ENCODE data around the gene CSF1R.

Gene CSF1R

DNA sequence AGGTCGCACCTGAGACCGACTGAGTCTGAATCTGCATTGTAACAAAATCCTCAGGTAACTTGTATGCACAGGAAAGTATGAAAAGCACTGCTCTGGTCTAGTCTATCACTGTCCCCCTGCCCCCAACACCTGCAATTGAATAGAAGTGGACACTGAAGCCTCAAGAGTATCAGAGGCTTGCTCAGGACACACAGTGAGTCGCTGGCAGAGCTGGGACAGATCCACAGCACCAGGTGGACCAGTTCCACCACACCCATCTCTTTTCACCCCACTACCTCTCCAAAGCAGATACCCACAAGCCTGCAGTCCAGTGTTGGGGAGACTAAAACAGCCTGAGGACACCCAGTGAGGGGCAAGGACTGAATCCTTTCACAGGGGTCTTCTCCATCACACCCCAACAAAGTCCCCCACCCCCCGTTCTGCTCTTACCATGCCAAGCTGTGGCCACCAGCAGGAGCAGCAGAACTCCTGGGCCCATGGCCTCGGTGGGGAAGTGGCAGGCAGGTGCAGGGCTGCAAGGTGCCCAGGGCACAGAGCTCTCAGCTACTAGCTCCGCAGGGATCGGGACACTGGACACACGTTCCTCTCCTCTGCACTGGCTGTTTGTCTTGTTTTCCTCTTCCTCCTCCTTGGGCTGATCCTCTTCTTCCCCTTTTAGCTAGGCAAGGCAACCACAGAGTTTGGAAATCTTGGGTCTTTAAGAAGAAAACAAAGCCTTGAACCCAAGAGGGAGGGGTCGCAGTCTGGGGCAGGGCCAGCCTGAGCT, at the start of gene CSF1R:
CSF1R (minus strand) TSS at position 605 of the 766 bp plus-strand sequence; CDS start at position 478, 127 bp downstream.
- DNase-seq, result peak in 1 of 2 experiments; percentile 9

DNA sequence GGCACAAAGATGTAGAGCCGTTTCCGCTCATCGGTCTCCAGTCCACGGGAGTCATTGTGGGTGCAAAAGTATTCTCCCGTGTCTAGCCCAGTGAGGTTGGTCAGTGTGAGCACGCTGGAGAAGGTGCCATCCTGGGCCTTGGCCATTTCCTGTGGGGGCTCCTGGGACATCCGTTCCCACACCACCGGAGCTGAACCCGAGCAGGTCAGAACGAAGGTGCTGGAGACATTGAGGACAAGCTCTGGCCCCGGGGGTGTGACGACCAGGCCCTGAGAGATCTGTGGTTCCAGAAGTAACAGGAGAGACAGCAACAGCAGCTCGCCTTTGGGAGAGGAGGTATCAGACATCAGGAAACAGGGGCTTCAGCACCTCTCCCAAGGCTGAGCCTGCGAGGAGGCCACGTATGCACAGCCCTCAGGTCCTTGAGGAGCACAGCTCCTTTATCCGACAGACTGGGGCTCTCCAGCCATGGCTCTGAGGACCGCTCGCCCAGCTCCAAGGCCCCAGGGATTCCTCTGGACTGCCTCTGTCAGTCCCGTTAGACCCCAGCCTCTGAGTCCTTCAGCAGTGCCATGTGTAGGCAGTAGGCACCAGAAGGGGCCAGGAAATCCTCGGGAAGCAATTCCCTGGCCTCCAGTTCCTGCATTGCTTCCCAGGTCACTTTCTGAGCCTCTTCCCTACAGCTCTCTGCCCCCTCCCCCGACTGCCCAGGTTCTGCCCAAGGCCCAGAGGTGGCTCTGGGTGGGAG, 49.4 kb upstream of the CSF1R start:
- no peak for DNase-seq

DNA sequence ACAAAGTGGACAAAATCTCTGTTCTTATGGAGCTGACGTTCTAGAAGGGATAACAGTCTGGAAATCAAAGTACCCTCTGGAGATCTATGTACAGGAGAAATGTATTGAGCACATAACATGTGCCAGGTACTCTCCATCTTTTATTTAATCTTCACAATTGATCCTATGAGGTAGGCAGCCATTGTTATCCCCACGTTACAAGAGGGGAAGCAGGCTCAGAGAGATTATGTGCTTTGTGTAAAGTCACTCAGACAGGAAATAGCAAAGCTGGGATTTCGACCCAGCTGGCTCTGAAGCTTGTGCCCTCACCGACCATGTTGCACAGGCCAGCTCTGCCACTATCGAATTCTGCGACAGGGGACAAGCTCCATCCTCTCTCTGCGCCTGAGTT, 47.8 kb upstream of the CSF1R start:
- no peak for DNase-seq

DNA sequence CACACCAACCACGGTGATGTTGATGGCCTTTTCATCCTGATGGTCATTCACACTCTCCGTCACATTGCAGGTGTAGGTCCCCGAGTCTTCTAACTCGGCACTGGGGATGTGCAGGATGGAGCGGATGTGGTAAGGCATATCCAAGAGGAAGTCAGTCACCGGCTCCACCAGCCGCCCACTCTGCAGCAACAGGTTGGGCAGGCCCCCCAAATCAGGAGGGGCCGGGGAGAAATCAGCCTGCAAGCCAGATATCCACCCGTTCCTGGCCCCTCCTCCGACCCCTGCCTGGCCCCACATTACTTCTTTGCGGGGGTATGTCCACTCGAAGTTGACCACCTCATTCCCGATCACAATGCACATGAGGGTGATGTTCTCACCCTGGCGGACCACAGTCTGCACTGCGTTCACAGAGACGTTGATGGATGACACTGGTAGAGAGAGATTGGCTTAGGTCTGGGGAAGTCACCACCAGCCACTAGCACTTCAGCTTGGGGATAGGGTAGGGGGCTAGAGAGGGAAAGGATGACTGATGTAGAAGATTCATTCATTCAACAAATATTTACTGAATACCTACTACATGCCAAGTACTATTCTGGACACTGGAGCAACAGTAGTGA, 47.3 kb upstream of the CSF1R start:
- no peak for DNase-seq

DNA sequence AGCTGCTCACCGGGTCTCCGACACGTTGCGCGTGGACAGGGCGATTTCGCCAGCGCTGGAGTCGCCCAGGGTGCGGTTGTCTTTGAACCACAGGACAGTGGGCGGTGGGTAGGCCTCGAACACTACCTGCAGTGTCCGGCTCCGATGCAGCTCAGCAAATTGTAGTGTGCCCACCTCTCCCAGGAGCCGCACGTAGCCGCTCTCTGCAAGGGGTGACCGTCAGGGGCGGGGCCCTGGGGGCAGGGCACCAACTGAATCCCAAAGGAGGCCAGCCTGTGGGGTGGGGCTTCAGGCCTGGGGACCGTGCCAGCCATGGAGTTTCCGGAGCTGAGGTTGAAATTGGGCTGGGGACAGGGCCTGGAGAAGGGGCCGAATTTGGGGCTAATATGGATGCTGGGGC, 46.4 kb upstream of the CSF1R start:
- no peak for DNase-seq

DNA sequence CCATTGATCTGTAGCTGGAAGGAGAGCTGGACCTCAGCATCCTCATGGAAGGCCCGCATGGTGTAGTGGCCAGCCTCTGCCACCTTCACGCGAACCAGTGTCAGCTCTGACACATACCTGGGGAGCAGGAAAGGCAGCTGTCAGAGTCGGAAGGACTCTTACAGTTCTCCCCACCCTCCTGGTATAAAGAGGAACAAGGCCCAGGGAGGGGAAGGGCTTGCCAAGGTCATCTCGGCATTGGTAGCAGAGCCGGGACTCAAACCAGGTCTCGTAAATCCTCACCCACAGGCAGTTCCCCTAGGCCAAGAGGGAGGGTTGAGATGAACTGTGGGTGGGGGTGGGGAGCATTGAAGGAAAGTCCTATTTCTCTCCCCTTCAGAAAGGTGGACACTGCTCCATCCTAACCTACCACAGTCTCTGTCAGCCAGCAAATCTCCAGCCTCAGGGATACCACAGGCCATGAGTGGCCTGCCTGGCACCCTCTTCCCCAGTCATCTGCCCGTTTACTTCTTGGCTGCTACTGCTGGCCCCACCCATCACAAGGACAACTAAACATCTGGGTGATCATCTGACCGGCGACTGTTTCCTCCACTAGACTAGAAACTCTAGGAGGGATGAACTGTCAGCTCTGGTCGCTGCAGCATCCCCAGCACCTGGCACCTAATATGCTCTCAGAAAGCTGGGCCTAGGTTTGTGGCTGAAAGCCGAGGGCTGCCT, 45.8 kb upstream of the CSF1R start:
- DNase-seq, result no peak

DNA sequence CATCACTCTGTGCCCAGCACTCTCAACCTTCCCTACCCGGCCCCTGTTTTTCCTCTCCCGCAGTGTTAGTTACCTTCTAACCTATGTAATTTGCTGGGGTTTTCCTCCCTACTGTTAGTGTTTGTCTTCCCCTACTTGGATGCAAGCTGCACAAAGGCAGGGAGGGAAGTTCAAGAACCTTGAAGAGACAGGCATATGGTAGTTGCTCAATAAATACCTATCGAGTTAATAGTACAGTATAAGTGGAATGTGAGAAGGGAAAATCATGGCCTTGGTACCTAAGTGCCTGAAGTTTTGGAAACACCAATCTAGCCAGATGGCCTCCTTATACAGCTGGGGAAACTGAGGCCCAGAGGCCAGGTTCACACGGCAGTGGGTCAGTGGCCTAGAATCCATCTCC, 45.1 kb upstream of the CSF1R start:
- DNase-seq, result no peak

DNA sequence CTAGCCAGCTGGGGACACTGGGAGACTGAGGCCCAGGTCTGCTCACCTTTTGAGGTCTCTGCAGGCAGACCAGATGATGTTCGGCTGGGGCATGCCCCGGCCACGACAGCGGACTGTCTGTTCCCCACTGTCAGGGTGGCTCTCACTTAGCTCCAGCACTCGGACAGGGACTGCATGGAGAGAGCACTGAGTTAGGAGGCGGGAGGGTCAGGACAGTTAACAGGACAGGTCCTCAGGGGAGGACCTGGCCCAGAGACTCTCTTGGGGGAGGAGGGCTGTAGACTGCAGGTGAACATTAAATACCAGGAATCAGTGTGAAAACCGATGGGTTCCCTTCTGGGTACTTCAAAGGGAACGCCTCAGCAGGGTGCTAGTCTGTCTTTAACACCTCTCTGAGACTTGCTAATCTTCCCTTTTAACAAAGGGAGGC, 44.2 kb upstream of the CSF1R start:
- no peak for DNase-seq

DNA sequence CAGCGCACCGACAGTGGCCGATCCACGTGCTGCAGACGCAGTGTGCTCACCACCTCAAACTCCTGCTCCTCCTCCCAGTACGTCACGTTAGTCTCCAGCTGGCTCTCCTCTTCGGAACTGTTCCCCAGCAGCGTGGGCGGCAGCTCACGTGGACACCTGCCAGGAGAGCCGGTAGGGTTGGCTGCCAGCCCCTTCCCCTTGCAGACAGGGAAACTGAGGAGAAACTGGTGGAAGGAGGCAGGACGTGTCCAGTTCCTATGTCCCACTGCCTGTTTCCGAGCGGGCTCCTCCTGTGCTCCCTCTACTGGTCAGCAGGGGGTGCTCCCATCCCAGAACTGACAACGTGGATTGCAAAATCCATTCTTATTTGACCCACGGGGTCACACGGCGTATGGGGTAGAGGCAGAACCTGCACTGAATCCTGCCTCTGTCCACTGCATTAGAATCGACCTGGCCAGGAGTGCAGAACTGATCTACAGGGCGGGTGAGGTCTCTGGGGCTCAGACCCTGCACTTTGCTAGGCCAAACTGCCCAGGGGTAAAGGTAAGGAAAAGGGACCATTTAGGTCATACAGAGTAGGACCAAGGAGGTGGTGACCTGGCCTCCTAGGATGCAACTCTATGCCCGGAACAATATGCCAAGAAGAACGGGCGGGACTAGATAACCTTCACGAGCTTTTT, 43.6 kb upstream of the CSF1R start:
- DNase-seq, result peak; percentile 74 to 76

DNA sequence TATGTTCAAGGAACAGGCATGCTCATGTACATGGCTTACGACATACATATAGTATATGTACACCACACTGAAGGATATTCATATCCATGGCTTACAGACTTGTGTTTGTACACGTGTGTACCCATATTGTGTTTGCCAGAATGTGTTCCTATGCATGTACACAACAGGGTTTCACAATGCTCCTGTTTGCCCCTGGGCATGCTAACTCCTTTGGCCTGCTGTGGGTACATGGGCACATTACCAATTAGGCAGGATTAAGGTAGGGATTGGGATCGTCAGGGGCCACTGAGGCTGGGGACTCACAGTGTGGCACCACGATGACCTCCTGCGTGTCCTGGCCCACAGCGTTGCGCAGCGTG, 43.1 kb upstream of the CSF1R start:
- no peak for DNase-seq

DNA sequence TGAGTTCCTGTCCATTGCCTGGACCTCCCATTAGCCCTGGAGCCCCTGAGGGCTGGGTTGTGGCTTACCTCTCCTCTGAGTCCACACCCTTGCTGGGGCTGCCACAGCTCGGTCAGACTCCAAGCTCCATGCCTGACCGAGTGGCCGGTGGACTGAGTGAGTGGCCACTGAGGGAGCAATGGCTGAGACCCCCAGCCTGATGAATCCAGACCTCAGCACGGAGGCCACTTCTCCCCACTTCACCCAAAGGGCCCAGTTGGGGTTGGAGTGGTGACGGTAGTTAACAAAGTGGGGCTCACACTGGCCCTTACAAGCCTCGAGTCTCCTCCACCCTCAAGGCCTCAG, 40.5 kb upstream of the CSF1R start:
- no peak for DNase-seq

DNA sequence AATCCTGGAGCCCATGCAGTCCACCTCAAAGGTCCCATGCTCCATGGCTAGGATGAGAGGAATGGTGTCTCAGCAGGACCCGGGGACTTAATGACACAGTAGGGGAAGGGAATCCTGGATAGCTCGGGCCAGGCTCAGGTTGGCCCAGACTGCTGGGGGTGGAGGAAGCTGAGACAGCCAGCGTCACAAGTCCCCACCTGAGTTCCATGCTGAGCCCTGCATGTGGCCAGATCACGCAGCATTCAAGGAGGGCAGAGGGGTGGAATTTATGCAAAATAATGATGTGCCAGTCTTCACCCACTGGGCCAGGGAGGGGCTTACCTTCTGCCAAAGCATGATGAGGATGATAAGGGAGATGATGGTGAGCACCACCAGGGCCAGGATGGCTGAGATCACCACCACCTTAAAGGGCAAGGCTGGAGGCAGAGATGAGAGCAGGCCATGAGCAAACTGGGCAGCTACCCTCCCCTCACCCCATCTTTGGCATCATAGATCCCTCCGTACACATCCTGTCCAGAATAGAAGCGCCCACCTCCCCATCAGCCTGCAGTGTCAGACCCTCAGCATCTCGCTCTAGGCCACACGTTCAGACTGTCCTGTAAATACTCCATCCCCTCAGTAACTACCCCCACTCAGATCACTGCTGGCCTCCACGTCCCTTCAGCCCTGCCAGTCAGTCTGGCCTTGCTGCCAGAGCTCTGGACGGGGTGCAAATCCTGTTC, 40.0 kb upstream of the CSF1R start:
- DNase-seq, result no peak

DNA sequence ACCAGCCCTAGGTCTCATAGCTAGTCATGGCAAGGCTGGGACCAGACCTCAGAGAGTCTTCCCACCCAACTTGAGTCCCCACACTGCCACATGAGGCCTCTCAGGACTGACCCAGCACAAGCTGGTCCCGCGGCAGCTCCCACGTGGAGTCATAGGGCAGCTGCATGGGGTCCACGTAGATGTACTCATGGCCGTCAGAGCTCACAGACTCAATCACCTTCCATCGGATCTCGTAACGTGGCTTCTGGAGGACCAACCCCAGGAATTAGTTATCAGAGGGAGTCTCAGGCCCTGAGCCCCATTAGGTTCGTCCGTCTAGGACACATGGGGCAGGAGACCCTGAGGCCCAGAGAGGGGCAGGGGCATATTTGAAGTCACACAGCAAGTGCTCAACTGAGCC, 39.0 kb upstream of the CSF1R start:
- no peak for DNase-seq

DNA sequence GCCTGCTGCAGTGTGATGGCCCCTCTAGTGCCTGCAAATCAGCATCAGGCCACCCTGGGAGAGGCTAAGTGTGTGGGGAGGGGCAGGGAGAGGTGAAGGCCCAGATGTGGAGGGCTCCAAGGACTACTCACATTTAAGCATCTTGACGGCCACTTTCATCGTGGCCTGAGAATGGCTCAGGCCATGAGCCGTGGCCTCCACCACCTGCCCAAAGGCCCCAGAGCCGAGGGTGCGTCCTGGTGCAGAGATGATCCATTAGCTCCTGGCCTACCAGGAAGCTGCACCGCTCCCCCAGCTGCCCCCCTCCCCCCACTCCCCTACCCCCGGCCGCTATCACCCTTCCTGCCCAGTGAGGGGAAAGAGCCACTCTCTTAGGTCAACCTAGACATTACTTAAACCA, 38.2 kb upstream of the CSF1R start:
- DNase-seq, result no peak

DNA sequence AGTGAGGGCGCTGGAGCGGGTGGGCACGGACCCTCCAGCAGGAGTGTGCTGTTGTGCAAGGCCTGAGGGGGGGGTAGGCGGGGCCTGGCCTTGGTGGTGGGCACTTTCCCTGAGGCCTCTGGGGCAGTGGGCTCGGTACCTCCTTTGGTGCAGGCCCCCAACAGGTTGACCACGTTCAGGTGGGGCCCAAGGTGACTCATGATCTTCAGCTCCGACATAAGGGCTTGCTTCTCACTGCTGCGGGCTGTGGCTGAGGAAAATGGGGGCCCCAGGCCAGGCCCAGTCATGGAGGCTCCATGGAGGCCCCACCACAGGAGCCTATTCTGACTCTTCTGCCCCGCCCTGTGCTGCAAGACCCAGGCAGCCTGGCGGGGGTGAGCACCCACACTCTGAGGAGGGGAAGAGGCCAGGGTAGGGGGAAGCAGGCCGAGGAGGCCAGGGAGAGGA, 37.8 kb upstream of the CSF1R start:
- no peak for DNase-seq

DNA sequence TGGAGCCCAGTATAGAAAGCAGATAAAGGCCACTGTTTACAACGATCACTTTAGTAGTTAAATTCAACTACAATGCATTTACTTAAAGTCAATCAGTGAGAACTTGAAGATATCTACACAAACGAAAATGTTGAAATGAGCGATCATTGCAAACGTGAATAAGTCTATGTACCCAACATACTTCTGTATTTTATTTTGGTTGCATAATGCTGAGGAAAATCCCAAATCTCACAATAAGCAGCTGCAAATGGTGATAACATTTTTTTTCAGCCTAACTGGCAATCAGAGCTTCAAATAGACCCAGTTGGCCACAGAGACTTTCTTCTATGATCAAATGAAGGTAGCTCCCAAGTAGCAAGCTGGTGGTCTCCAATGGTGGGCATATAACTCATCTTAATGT, 37.2 kb upstream of the CSF1R start:
- DNase-seq, result no peak

DNA sequence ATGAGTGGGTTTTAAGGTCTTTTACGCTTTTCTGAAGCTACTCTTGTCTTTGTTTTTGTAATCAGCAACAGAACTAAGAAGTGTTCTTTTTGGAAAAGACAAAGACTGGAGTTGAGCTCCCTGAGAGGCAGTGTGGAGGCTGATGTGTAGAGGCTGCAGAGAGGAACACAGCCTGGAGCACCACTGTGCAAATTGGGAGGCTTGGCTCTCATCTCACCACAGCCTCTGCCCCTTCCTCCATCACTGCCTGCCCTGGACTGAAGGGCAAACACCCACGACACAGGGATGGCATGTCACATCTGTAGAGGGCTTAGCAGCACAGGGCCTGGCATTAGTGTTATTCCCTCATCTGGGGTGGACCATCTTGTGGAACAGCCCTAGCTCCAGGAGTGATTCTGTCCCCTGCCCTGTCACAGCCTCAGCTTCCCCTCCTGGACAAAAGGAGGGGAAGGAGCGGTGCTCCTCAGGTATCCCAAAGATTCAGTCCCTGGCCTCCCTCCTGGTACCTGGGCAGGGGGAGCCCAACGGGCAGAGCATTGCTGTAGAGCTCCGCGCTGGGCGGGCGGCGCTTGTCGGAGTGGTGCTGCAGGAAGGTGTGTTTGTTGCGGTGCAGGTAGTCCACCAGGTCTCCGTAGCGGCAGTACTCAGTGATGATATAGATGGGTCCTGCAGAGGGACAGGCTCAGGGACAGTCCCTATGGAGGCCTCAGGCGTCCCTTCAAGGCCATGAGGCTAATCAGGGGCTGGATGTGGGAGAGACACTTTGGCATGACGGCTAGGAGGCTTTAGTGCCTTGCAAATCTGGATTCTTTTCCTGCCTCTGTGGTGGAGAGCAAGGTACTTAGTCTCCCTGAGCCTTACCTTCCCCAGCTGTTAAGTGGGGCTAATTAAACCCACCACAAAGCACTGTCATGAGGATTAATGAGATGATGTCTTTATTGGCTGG, 36.5 kb upstream of the CSF1R start:
- no peak for DNase-seq

DNA sequence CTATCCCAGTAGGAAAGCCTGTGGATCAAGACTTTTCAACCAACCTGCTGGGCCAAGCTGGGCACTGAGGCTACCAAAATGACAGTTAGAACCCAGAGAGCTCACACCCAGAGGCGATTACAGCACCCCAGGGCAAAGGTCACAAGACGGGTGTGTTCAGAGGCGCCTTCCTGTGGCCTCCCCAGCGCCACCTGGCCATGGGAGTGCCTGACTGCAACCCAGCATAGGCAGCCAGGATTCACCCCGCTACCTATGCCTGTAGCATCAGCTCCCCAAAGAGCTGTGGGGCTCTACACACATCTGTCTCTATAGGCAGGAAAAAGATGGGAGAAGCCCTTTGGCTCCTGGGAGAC, 35.8 kb upstream of the CSF1R start:
- DNase-seq, result peak; percentile 32 to 38

DNA sequence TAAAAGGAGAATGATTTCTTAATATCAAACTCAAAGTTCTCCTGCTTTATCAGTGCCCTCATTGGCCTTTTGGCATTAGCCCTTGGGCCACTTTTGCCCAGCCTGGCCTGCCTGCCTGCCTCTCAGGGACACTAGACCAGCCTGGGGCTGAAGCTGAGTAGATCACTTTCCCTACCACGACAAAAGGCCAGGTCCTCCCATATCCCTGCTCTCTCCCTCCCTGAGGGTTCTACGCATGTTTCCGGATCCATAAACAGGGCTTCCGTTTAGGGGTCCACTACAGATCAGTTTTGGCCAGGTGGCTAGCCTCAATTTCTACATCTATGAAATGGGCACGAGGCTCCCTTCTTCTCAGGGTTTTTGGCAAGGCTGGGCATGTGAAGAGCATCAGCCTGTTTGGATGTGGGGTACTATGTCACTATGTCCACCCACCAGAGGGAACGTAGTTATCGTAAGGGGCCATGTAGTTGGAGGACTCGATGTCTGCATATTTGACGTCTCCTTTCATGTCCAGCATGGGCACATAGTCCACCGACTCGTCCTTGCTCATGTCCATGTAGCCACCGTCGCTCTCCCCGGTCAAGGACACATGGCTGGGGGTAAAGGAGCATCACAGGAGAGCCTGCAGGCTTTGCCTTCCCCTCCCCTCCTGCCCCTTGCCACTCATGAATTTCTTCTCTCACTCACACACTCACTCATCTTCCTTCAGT, 35.2 kb upstream of the CSF1R start:
- DNase-seq, result no peak
